ENCODE results near the gene CHMP2A. TPM values are rescaled to one million over a fixed set of nuclear protein-coding genes. Genes with fewer than 3 reads are reported as not detected.

CHMP2A gene
- total and polyA plus RNA-seq, 2 of the 13 experiments (the other 11 are each of a cell fraction or from before 2014, with no cell fraction given), result 49.7 to 55.0 TPM

GRCh38 chr19:58548859-58549663 lies 5.8 kb downstream of the CHMP2A start (continued):
- TF ChIP-seq ZNF101 (CRISPR knock-in tag; IDR thresholded peaks at IDR 0.05; ENCODE audit: borderline replicate concordance, low read depth), result no peak
- no peak for TF ChIP-seq MIER2 (CRISPR knock-in tag; IDR thresholded peaks at IDR 0.05)
- peak in 1 of 2 experiments; percentile 18; a peak in 1 of 4 replicates for TF ChIP-seq POLR2A (IDR thresholded peaks at IDR 0.05; ENCODE audit: insufficient read depth in 1 of 2, low read depth in 2 of 2, low read length in 2 of 2)
- TF ChIP-seq MED8 (CRISPR knock-in tag; IDR thresholded peaks at IDR 0.05; ENCODE audit: insufficient replicate concordance), result no peak
- no peak for TF ChIP-seq ATRX (CRISPR knock-in tag; IDR thresholded peaks at IDR 0.05; ENCODE audit: borderline replicate concordance)
- TF ChIP-seq ZMYM4 (CRISPR knock-in tag; IDR thresholded peaks at IDR 0.05), result no peak
- TF ChIP-seq SMC3 (IDR thresholded peaks at IDR 0.05; ENCODE audit: low read length), result no peak
- no peak for TF ChIP-seq ZNF138 (CRISPR knock-in tag; IDR thresholded peaks at IDR 0.05; ENCODE audit: low read depth)
- 0 out of 2 replicates have a peak, but pooled peaks have one; percentile 33 for TF ChIP-seq RBFOX2 (IDR thresholded peaks at IDR 0.05; ENCODE audit: low read depth, low read length)
- no peak for TF ChIP-seq REL (CRISPR knock-in tag; conservative IDR thresholded peaks at IDR 0.05)
- TF ChIP-seq SIX4 (CRISPR knock-in tag; IDR thresholded peaks at IDR 0.05), result no peak

- peaks cover 24% of the 10 kb centered on the region for H3K4me1 ChIP-seq (ENCODE audit: insufficient read depth, low read length)
- no TSS peak for BruUV-seq (replicated peaks)
- FAIRE-seq (no peak), ATAC-seq (no peak), DNase-seq (ENCODE audit: low spot score) (no peak)
- intact Hi-C loops (cut with micrococcal nuclease; ENCODE audit: unreplicated experiment), result no loop called here
- ChIA-PET CTCF (ENCODE audit: low intra/inter-chr PET ratio, low total read pairs) (no interaction called here), POLR2A (interaction anchor here (0.9 kb wide), 1 partner anchor 28 kb away, joined by 3 read pairs; the partner anchor contains the start of gene ZBTB45)
- peaks cover 49% of the 10 kb centered on the region for H4K20me1 ChIP-seq (ENCODE audit: insufficient read depth, low read length)
- no peak overlapping the region for H3K27ac ChIP-seq (ENCODE audit: extremely low read length, insufficient read depth, low read length)
- no peak overlapping the region for H3K9ac ChIP-seq (ENCODE audit: insufficient read depth, low read depth, low read length)
- H3K36me3 ChIP-seq (replicated peaks in 1 of 2; ENCODE audit: control insufficient read depth in 1 of 2, insufficient read depth in 2 of 2, low read length in 2 of 2), result peaks cover 35 to 66% of the 10 kb centered on the region in 2 experiments
- H3K4me3 ChIP-seq (replicated peaks in 1 of 3; ENCODE audit: insufficient read depth in 1 of 3, low read depth in 2 of 3, low read length in 3 of 3), result no peak overlapping the region
- H3K4me2 ChIP-seq (ENCODE audit: low read depth, low read length), result peak overlapping the region; percentile 34; the same call in 1 of the 2 replicates
- WGBS (ENCODE audit: low lambda C conversion rate), result 96% methylated on average over 8 of the region's 18 CpGs
- H3K27me3 ChIP-seq (ENCODE audit: control insufficient read depth in 1 of 2, insufficient read depth in 2 of 2, low read length in 2 of 2), result no peaks in the 10 kb centered on the region; a peak in 2 of 5 replicates
- in situ Hi-C loops (cut with HindIII; ENCODE audit: extremely low pct_ligation_motif_present, low pct_unique_long_range_greater_than_20kb), result no loop called here
- no peaks in the 10 kb centered on the region for H3K9me3 ChIP-seq (ENCODE audit: low read length)
- no peak overlapping the region for H2AFZ ChIP-seq (ENCODE audit: low read length)
- peaks cover 38% of the 10 kb centered on the region for H3K79me2 ChIP-seq (ENCODE audit: insufficient read depth, low read length)
- peak; percentile 47 for TF ChIP-seq RBM22 (optimal IDR thresholded peaks at IDR 0.05; ENCODE audit: low read length)
- no peak for TF ChIP-seq E2F2 (CRISPR knock-in tag; IDR thresholded peaks at IDR 0.05; ENCODE audit: borderline replicate concordance)
- TF ChIP-seq RAD51 (IDR thresholded peaks at IDR 0.05; ENCODE audit: borderline replicate concordance), result no peak
- peak in 1 of 2 experiments; percentile 29; a peak in 2 of 4 replicates for TF ChIP-seq POLR2A (IDR thresholded peaks at IDR 0.05; ENCODE audit: insufficient read depth in 1 of 2, low read depth in 2 of 2, low read length in 2 of 2)
- 0 out of 2 replicates have a peak, but pooled peaks have one; percentile 48 for TF ChIP-seq POLR2AphosphoS2 (IDR thresholded peaks at IDR 0.05; ENCODE audit: low read depth, low read length)
- no peak for TF ChIP-seq ATF6 (CRISPR knock-in tag; conservative IDR thresholded peaks at IDR 0.05)
- TF ChIP-seq SSRP1 (CRISPR knock-in tag; IDR thresholded peaks at IDR 0.05), result peak; percentile 41; the same call in 1 of the 2 replicates
- TF ChIP-seq SNAPC2 (CRISPR knock-in tag; IDR thresholded peaks at IDR 0.05), result no peak
Measured at GRCh38 chr19:58547323-58548312, 7.3 kb downstream of the CHMP2A start.
